HG03378 (cell line): ENCODE data around the gene WDR45B.
A peak's percentile ranks its signal among the peaks of the same experiment; 100 is the strongest.
"Not testable (repeated sequence)": the region's sequence is repeated elsewhere in the genome, so short reads cannot be mapped to it uniquely, and the experiment has no call there.

ENCODE experiments used
- ATAC-seq: cut with Tn5 transposase; IDR thresholded peaks from one replicate; pipeline ENCODE4 v1.9.1; 2021; ENCODE audit warnings: mild to moderate bottlenecking, moderate library complexity; ENCODE audit not compliant: unreplicated experiment

The WDR45B gene

DNA sequence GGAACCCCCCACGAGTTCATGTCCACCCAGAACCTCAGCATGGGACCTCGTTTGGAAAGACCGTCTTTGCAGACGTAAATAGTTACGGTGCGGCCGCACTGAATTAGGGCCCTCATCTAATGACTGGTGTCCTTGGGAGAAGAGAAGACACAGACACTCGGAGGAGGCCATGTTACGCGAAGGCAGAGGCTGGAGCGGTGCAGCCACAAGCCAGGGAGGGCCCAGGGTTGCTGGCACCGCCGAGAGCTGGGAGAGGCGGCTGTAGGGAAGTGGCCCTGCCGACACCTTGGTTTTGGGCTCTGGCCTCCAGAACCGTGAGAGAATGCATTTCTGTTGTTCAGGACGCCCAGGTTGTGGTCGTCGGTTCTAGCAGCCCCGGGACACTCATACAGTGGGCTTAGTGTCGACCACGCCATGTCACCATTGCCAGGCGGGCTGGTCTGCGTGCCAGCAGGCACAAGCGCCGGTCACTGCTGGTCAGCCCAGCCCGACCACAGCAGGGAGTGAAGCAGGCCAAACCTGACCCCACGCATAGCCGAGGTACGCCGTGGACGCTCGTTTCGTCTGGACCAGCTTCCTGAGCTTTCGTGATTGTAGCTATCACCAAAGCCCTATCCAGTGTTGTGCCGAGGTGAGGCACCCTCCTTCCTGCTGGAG, 10.7 kb upstream of the WDR45B start:
- no peak for ATAC-seq

DNA sequence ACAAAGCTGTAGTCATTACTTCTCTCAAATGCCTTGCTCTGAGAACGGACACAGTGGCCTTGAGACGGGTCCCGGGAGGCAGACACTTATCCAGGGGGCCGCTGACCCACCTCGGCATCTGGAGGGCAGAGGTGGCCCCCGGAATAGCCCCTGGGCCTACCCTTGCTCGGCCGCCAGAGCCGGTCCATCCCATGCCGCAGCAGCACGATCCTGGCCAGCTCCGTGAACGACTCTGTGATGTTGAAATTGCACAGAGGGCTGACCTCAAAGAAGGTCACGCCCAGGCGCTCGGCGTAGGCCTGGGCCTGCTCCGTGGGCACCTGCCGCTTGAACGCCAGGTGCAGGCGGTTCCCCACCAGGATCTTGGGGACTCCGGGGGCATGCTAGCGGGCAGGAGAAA, 10.1 kb upstream of the WDR45B start:
- no peak for ATAC-seq

DNA sequence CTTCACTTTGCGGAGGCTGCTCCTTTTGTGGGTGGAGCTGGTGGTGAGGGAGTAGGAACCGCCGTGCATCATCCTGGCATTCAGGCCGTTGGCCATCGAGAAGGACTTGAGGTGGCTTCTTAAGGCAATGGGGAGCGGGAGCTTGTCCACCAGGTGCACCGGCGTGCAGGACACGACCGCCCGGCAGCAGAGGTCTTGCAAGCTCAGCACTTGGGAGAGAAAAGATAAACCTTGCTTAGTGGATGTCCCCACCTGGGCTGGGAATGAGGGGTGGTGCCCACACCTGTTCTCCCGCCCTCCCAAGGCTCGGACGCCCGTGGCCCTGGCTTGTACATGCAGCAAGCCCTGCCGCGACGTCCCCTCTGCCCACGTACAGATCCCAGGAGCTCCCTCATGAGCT, 9.7 kb upstream of the WDR45B start:
- no peak for ATAC-seq

DNA sequence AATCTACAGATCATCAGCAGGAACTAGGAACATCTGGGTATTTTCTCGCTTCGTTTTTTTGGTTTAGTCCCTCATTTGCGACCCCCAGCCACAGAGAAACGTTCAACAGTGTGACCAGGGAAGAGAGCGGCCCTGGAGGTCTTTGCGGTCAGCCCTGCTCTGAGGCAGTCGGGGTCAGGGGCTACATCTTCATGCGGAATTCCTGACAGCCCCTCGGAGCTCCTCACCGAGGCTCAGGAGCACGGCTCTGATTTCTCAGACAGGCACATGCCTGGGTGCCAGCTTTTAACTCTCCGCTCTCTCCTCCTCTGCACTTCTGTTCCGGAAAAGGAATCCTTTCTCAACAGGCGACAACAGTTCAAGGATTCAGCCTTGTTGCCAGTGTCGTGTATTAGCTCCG, 8.0 kb upstream of the WDR45B start:
- ATAC-seq = no peak

DNA sequence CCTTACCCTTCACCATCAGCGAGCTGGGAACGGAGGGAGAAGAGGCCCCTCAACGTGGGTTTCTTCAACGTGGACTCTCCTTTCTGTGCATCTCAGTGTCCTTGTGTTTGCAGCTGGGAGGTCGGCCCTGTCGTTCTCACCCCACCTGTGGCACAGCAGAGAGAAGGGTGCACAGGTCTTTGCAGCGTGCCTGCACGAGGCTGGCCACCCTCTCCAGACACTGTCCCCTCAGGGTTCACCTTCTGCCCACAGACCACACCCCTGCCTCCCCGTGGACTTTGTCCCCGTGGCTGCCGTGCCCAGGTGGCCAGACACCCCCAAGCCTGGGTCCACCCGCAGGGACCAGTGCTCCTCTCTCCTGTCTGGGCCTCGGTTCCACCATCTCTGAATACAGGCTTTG, 7.3 kb upstream of the WDR45B start:
- ATAC-seq = no peak

DNA sequence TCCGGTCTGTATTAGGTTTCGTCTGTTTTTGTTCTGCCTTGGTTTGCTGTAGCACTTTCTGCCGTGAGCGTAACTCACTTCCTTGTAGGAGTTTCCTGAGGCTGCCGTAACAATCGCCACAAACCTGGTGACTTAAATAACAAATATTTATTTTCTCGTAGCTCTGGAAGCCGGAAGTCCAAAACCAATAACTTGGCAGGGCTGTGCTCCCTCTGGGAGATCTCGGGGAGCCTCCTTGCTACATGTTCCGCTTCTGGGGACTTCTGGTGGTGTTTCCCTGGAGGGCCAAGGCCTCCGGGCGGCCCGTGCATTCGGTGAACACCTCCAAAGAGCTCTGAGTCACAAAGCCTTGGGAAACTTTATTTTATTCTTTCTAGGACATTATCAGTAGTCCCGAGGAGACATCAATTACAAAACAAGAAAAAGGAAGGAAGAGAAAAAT, 6.8 kb upstream of the WDR45B start:
- no peak for ATAC-seq

DNA sequence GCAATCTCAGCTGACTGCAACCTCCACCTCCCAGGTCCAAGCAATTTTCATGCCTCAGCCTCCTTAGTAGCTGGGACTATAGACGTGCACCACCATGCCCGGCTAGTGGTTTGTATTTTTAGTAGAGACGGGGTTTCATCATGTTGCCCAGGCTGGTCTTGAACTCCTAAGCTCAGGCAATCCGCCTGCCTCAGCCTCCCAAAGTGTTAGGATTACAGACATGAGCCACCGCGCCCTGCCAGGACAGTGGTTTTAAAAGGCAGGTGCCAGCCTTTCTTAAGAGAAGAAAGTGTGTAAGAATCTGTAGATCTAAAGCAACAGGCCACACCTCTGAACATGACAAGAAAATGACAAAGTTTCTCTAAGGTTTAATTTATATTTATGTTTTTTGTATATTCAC, 6.4 kb upstream of the WDR45B start:
- not testable (repeated sequence) for ATAC-seq

DNA sequence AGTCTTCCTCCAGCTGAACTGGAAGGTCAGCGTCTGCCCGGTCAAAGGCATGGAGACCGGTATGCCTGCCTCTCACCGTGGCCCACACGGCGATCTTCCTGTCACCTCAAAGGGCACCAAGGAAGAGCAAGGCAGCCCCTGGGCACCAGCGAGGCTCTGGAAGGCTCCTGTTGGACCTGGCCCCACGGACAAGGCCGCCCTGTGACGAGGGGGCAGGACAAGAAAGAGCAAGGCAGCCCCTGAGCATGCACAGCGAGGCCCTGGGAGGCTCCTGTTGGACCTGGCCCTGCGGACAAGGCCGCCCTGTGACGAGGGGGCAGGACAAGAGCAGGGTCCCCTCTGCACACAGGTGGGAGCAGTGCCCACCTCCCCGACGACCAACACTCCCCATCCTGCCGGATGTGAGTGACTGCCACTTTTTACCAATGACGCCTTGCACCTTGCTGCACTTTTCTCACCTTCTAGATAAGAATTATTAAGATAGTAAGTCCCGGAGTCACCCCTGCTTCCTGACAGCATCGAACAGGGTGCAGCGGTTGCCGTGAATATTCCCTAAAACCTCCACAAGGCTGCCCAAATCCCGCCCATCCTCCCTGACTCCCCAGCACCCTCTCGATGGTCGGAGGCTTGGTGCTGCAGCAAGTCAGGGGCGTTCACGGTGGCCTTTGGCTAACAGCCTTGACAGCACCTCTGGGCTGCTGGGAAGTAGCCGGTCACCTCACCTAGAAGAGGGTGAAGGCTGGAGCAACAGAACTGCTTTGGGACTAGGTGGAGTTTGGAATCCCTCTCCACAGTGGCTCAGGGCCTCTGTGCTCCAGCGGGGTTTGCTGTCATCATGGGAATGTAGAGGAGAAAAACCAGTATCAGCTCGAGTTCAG, 5.6 kb upstream of the WDR45B start:
- no peak for ATAC-seq

DNA sequence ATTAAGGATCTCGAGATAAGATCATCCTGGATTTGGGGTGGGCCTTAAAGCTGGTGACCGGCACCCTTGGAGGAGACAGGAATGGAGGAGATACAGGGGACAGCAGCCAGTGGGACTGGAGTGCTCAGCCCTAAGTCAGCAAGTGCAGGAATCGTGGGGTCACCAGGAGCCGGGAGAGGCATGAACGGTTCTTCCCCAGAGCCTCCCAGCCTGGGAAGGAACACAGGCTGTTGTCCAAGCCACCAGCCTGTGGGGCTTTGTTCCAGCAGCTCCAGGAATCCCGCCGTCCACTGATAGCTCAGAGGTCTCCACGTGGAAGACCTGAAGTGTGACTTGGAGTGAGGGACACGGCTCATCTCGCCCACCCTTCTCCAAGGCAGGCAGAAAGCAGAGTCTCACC, 2.5 kb upstream of the WDR45B start:
- ATAC-seq = no peak

DNA sequence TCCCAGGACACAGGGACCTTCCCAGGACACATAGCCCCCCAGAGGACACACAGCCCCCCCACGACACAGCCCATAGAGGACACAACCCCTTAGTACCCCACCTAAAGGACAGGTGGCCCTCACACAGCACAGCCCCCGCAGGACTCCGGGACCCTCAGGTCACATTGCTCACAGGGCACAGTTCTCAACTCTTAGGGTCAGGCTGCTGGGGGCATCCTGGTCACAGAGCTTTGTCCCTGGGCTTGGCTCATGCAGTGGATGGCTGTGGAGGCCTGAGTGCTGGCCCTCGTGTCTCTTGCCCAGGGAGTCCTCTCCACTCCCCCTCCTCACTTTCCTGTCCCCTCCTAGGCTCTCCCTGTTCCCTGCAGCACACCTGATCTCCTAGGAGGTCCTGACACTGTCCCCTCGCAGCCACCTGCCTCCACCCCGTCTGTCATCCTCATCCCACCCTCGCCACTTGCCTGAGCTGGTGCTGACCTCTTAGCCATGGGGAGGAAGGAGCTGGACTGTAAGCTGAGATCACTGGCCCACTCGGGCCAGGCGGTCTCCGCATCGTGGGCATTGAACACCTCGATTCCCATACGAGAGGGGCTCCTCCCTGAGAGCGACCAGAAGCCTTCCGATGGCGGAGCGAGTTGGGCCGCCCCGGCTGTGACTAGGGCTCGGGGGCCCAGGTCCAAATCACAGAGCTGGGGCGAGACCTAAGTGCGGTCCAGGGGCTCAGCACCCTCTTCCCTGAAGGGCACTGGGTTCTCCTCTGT, 1.4 kb upstream of the WDR45B start:
- ATAC-seq = no peak

DNA sequence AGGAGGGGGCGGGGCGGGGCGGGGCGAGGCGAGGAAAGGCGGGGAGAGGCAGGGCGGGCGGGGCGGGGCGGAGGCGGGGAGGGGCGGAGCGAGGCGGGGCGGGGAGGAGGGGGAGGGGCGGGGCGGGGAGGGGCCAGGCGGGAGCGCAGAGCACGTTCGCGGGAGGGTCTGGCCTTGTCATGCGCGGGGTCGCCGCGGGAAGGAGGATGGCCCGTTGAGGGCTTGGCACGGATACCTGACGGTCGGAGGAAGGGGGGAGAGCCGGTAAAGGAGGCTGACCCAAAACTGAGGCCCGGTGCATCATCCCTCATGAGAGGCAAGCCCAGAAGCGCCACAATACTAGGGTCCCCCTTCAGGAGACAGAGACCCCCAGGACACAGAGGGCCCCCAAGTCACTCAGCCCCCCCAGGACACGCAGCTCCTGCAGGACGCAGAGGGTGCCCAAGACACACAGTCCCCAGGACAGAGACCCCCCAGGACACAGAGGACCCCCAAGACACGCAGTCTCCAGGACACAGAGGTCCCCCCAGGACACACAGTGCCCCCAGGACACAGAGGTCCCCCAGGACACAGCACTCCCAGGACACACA, 593 bp upstream of the WDR45B start:
- ATAC-seq = no peak

DNA sequence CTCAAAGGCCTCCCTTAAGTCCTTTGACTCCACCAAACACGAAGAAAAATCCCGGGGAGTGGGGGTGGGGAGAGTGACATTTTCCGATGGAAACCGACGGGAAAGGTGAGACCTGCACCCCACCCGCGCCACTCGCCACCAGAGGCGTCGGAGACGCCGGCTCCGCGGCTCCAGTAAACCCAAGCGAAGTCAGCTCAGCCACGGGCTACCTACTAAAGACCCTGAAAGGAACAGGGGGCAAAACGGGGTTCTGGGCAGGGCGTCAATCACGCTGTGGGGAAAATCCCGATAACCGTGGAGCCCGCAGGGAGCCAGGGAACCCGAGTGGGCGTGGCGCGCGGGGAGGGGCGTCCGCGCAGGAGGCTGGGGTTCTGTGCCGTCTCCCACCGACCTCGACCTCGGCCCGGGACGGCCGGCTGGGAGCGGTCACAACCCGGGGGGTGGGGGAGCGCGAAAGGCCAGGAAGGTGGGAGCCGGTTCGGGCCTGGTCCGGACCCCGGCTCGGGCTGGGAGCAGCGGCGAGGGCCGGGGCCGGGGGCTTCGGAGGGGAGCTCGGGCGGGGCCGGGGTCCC, 565 bp downstream of the WDR45B start:
- ATAC-seq = peak; percentile 25

DNA sequence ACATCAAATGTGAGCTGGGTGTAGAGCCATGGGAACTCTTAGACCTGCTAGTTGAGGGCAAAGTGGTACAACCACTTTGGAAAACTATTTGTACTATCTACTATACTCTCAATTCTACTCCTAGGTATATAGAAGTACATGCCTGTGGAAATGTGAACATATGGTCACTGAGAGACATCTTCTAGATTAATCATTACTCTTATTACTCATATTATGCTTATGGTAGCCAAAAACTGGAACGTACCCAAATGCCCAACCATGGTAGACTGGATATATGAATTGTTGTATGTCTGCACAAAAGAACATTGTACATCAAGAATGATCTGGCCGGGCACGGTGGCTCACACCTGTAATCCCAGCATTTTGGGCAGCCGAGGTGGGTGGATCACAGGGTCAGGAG, 2.7 kb downstream of the WDR45B start:
- no peak for ATAC-seq

DNA sequence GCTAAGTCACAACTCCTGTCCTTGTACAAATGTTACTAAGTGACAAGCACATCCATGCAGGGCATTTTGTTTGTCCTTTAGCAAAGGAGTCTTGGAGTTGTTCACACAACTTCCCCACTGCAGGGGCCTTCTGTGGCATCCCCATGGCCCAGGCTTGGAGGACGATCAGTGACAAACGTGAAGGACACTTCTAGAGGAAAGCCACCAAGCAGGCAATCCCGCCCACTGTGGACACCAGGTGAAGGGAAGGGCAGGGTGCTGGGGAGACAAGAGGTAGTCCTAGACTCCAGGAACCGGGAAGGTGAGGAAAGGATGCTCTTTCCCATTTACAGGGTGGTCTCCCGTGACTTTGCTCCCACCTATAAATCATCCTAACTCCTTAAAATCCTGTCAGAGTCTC, 4.1 kb downstream of the WDR45B start:
- ATAC-seq = no peak

DNA sequence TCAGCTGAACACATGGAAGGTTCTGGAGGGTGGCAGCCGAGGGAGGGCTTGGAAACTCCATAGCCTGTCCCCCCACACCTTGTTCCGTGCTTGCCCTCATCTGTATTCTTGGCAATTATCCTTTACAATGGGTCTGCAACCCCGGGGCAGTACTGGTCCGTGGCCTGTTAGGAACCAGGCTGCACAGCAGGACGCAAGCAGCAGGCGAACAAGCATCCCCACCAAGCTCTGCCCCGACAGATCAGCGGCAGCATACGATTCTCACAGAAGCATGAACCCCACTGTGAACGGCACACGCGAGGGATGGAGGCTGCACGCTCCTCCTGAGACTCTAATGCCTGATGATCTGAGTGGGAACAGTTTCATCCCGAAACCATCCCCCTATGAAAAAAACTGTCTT, 6.2 kb downstream of the WDR45B start:
- ATAC-seq = no peak

DNA sequence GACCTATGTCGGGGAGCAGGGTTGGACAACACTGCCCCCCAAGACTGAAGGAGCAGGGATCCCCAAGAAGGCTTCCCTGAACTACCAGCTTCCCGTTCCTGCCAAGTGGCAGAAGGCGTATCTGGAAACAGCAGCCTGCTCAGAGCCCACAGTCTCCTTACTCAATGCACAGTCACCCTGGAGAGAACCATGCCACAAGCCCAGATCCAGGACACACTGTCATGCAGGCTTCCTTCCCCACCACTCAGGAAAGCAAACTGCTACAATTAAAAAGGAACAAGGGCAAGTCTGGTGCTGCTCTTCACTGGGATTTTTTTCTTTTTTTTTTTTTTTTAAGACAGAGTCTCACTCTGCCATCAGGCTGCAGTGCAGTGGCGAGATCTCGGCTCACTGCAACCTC, 8.2 kb downstream of the WDR45B start:
- no peak for ATAC-seq

DNA sequence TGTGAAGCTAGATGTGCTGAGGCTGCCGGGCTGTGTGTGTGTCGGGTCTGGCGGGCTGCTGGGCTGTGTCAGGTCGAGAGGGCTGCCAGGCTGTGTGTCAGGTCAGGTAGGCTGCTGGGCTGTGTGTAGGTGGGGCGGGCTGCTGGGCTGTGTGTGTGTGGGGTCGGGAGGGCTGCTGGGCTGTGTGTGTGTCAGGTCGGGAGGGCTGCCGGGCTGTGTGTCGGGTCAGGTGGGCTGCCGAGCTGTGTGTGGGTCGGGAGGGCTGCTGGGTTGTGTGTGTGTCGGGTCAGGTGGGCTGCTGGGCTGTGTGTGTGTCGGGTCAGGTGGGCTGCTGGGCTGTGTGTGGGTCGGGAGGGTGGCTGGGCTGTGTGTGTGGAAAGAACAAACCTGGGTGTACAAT, 8.6 kb downstream of the WDR45B start:
- no peak for ATAC-seq

DNA sequence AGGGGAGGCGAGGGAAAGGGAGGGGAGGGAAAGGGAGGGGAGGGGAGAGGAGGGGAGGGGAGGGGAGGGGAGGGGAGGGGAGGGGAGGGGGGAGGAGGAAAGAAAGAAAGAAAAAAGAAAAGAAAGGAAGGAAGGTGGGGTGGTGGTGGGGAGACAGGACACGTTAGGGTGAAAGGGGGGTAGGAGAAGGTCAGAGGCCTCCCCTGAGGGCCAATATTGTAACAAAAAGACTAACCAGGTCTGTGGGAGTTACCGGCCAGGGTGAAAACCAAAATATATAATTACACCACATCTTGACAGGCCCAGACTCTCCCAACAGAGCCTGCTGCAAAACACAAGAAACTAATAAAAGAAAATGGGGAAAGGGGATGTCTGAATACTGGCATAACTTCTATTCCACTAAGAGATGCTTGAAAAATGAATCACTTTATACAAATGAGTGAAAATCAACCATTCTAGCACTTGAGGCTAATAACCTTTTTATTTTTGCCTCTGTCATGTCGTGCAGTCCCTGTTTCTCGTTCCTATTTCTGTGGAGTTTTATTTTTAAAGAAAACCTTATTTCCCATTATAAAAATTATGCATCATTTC, 10.0 kb downstream of the WDR45B start:
- ATAC-seq = no peak

DNA sequence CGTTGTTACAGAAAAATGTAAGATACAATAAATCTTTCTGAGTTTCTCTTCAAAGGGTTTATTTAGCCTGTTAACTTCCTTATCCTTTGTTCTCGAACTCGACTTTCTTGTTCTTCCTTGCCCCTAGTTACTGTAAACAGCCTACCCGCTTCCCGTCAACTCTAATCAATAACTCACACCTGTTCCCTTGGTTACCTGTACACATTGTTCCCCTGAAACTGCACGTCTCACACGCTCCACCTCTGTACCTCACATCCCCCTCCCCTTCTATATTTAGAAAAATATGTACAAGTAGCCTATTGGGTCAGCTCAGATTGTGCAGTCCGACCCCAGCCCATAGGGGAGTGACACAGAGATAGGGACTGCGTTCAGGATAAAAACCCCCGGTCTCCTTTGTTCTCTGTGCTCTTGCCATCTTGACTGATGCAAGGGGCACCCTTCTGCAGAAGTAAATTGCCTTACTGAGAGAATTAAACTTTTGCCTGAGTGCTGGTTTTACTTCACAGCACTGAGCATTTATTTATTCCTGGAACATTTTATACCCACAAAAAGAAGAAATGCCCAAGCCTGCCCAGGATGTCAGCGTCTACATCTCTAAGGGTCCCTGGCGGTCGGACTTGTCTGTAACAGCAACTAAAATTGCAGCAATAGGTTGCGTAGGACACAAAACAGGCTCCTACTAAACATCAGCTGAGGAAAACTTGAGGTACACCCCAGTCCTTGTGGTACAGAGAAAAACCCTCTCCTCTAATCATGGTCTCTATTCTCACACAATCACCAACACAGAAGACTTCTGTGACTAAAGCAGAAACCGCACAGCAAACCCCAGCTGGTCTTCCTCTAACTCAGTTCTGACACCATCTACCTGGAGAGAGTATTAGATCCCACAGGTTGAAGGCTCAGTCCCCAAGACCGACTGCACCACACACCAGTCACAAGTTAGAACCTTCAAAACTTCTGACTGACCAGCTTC, 11.3 kb downstream of the WDR45B start:
- no peak for ATAC-seq
